Upper lobe of left lung (tissue), 4 donors: ENCODE results near the gene HTR3D.
A peak's percentile ranks its signal among the peaks of the same experiment; 100 is the strongest.

ENCODE experiments used
- CTCF ChIP-seq, 6 experiments: fragments of 450-650 bp in 4 of 6; fragments of 200-600 bp in 2 of 6; sonication (generic) in 2 of 6; IDR thresholded peaks; one replicate each; pipeline ENCODE4 v1.5.1; 2016 to 2019; ENCODE audit warnings: antibody characterized with exemption in 6 of 6
- POLR2A ChIP-seq, 4 donors: fragments of 450-650 bp; IDR thresholded peaks; one replicate each; pipeline ENCODE4 v1.5.1; 2016 to 2017; ENCODE audit warnings: antibody characterized with exemption in 4 of 4, mild to moderate bottlenecking in 2 of 4

DNA sequence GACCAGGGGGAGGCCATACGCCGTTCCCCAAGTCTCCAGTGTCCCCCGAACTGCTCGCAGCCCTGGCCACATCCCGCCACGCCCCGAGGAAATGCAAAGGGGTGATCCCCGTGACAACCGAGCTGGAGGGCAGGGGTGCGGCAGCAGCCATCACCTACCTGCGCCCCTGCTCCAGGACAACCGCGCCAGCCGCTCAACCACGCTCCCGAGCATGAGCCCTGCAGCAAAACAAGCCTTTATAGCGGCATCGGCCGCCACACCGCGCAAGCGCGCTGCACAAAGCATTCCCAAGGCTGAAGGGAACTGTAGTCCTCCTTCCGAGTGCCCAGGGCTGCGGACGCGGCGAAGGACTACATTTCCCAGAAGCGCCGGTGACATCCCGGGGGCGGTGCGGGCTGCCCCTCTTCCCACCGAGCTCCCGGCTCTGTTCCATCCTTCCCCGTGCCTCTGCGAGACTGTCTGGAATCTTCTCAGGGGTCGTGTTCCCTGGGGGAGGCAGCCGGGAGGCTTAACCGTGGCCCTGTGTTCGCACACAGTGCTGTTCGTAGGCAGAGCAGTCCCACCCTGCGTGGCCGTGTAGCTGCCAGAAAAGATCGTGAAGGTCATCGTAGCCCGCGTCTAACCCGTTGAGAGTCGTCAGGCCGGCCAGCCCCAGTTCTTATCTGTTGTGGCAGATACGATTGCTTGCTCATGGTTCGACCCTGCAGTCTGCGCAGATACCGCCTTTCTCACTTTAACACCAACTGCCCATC is 13.7 kb upstream of the HTR3D start, which contains the start of gene ABCC5:
- peak in 5 of 6 experiments; percentile 34 to 77 (median 65) for TF ChIP-seq CTCF (IDR thresholded peaks at IDR 0.05)
- peak in 1 of 4 donors; percentile 54 for TF ChIP-seq POLR2A (IDR thresholded peaks at IDR 0.05)
